HepG2 (cell line): ENCODE measurements around the gene XCR1. TPM values are rescaled to one million over a fixed set of nuclear protein-coding genes. Genes with fewer than 3 reads are reported as not detected.

Source experiments
- ATAC-seq: fragments of 200-7000 bp; cut with Tn5 transposase; 3 replicates; pipeline ENCODE4 v1.9.1; 2020; ENCODE audit warnings: mild to moderate bottlenecking, moderate library complexity
- BruUV-seq: library from RNA; stranded (reverse); fragments of 400-500 nt; replicated peaks from 2 replicates; lab custom pipeline; 2021; lab: Mats Ljungman, UMichigan
- CTCF ChIA-PET: fragments of 300-600 bp; formaldehyde crosslinking; extraction: SDS; loops from one replicate; lab custom pipeline; 2021; ENCODE audit warnings: low total read pairs, inconsistent platforms, low intra/inter-chr PET ratio; lab: Yijun Ruan, JAX
- POLR2A ChIA-PET: fragments of 350-600 bp; sonication (Branson Sonifier 250); formaldehyde crosslinking; loops from one replicate; lab custom pipeline; 2020; ENCODE audit warnings: antibody characterized with exemption, inconsistent platforms; lab: Yijun Ruan, JAX
- DNase-seq: peaks from one replicate; pipeline ENCODE4 v3.0.0-alpha.2; 2015; ENCODE audit warnings: low spot score
- FAIRE-seq: peaks from 3 replicates; lab custom pipeline; 2011; peaks lifted over from hg19 to GRCh38; lab: Jason Lieb, UNC
- H2AFZ ChIP-seq: one replicate; pipeline ENCODE4 v1.6.1; 2011; ENCODE audit warnings: low read length, inconsistent platforms
- H3K27ac ChIP-seq: fragments of 300-600 bp; 3 replicates; pipeline ENCODE4 v1.8.0; 2011; ENCODE audit warnings: mixed run types, mild to moderate bottlenecking, mixed read lengths, low read length, inconsistent platforms; ENCODE audit not compliant: insufficient read depth; ENCODE audit errors: extremely low read length
- H3K27me3 ChIP-seq, 2 experiments: fragments of 200-600 bp in 1 of 2; 2 replicates in 1 of 2; 3 replicates in 1 of 2; pipeline versions ENCODE4 v1.6.0 to v1.8.0; 2011; ENCODE audit warnings: low read length in 2 of 2, mild to moderate bottlenecking in 2 of 2, moderate library complexity in 2 of 2, inconsistent platforms in 1 of 2; ENCODE audit not compliant: insufficient read depth in 2 of 2, control insufficient read depth in 1 of 2
- H3K36me3 ChIP-seq, 2 experiments: fragments of 200-600 bp in 1 of 2; replicated peaks in 1 of 2; 2 replicates in 1 of 2; 3 replicates in 1 of 2; pipeline versions ENCODE4 v1.5.1 to v1.8.0; 2011; ENCODE audit warnings: low read length in 2 of 2, inconsistent platforms in 1 of 2; ENCODE audit not compliant: insufficient read depth in 2 of 2, control insufficient read depth in 1 of 2
- H3K4me1 ChIP-seq: 2 replicates; pipeline ENCODE4 v1.5.1; 2012; ENCODE audit warnings: low read length, inconsistent platforms; ENCODE audit not compliant: insufficient read depth
- H3K4me2 ChIP-seq: 2 replicates; pipeline ENCODE4 v1.6.0; 2011; ENCODE audit warnings: low read depth, low read length, inconsistent platforms
- H3K4me3 ChIP-seq, 3 experiments: fragments of 200-600 bp in 1 of 3; sonication (generic), shearing (Covaris generic) in 1 of 3; replicated peaks in 1 of 3; 2 replicates each; pipeline ENCODE4 v1.5.1; 2011 to 2016; ENCODE audit warnings: low read length in 3 of 3, inconsistent platforms in 2 of 3, low read depth in 2 of 3, mild to moderate bottlenecking in 2 of 3, control low read depth in 1 of 3, mixed read lengths in 1 of 3; ENCODE audit not compliant: insufficient read depth in 1 of 3
- H3K79me2 ChIP-seq: one replicate; pipeline ENCODE4 v1.6.1; 2011; ENCODE audit warnings: low read length, inconsistent platforms; ENCODE audit not compliant: insufficient read depth
- H3K9ac ChIP-seq: 2 replicates; pipeline ENCODE4 v1.6.0; 2011; ENCODE audit warnings: mild to moderate bottlenecking, low read depth, low read length, inconsistent platforms; ENCODE audit not compliant: insufficient read depth
- H3K9me3 ChIP-seq: 2 replicates; pipeline ENCODE4 v1.5.1; 2012; ENCODE audit warnings: mild to moderate bottlenecking, low read length
- H4K20me1 ChIP-seq: 2 replicates; pipeline ENCODE4 v1.6.0; 2011; ENCODE audit warnings: inconsistent platforms, mild to moderate bottlenecking, low read length, moderate library complexity; ENCODE audit not compliant: insufficient read depth
- BCLAF1 ChIP-seq: fragments of 450-650 bp; IDR thresholded peaks from 2 replicates; pipeline ENCODE4 v1.6.1; 2017; ENCODE audit warnings: mild to moderate bottlenecking
- GMEB1 ChIP-seq: sonication (generic); formaldehyde crosslinking; IDR thresholded peaks from 2 replicates; pipeline ENCODE4 v1.5.1; 2020; ENCODE audit warnings: missing genetic modification reagents, mild to moderate bottlenecking, borderline replicate concordance
- HDAC2 ChIP-seq: sonication (generic); formaldehyde crosslinking; IDR thresholded peaks from 2 replicates; pipeline ENCODE4 v1.4.0; 2020; ENCODE audit warnings: missing genetic modification reagents
- HDAC6 ChIP-seq: fragments of 200-600 bp; sonication (generic); IDR thresholded peaks from 2 replicates; pipeline ENCODE4 v1.7.0; 2017; ENCODE audit warnings: mild to moderate bottlenecking, antibody characterized with exemption, low read length, low read depth
- HMGXB3 ChIP-seq: sonication (generic); formaldehyde crosslinking; IDR thresholded peaks from 2 replicates; pipeline ENCODE4 v1.4.0; 2020; ENCODE audit warnings: missing genetic modification reagents, borderline replicate concordance
- HOXA5 ChIP-seq: sonication (generic); formaldehyde crosslinking; IDR thresholded peaks from 2 replicates; pipeline ENCODE4 v1.4.0; 2020; ENCODE audit warnings: missing genetic modification reagents
- MLXIP ChIP-seq: sonication (generic); formaldehyde crosslinking; IDR thresholded peaks from 2 replicates; pipeline ENCODE4 v1.9.0; 2021; ENCODE audit warnings: missing genetic modification reagents, borderline replicate concordance
- NR2F2 ChIP-seq: IDR thresholded peaks from 2 replicates; pipeline ENCODE4 v1.6.1; 2012; ENCODE audit warnings: low read depth, inconsistent platforms, borderline replicate concordance
- RFXANK ChIP-seq: IDR thresholded peaks from 2 replicates; pipeline ENCODE4 v1.6.1; 2016
- ZBTB20 ChIP-seq: sonication (generic); formaldehyde crosslinking; IDR thresholded peaks from 2 replicates; pipeline ENCODE4 v1.8.1; 2023; ENCODE audit warnings: missing genetic modification reagents, low read depth, mild to moderate bottlenecking, borderline replicate concordance
- ZNF180 ChIP-seq: sonication (generic); formaldehyde crosslinking; IDR thresholded peaks from 2 replicates; pipeline ENCODE4 v1.4.0; 2020; ENCODE audit warnings: low read depth, missing genetic modification reagents, borderline replicate concordance
- ZNF205 ChIP-seq: IDR thresholded peaks from 2 replicates; pipeline ENCODE4 v1.6.1; 2018; ENCODE audit warnings: missing biosample characterization, missing genetic modification reagents
- ZNF570 ChIP-seq: sonication (generic); formaldehyde crosslinking; IDR thresholded peaks from 2 replicates; pipeline ENCODE4 v1.4.0; 2020; ENCODE audit warnings: mild to moderate bottlenecking, missing genetic modification reagents, borderline replicate concordance
- ZSCAN30 ChIP-seq: sonication (generic); formaldehyde crosslinking; IDR thresholded peaks from 2 replicates; pipeline ENCODE4 v1.5.0; 2020; ENCODE audit warnings: mild to moderate bottlenecking, missing genetic modification reagents
- WGBS: methylation state at CpG from one replicate; pipeline ENCODE4 v1.1.6; 2017; ENCODE audit warnings: low lambda C conversion rate; 5-methylcytosine and 5-hydroxymethylcytosine counted together
- in situ Hi-C: cut with HindIII; loops from 2 replicates; pipeline ENCODE4 v1.10.0; 2017; ENCODE audit warnings: low pct_unique_long_range_greater_than_20kb; ENCODE audit not compliant: extremely low pct_ligation_motif_present
- intact Hi-C: fragments of 100-400 bp; cut with micrococcal nuclease; formaldehyde crosslinking; loops from one replicate; pipeline ENCODE4 v1.10.0; 2022; ENCODE audit not compliant: unreplicated experiment
- polyA plus RNA-seq, 8 experiments: library from polyadenylated mRNA; depleted of rRNA in 3 of 8; stranded (reverse) in 7 of 8; unstranded in 1 of 8; fragments of >200 nt; fragmentation: Illumina TruSeq in 4 of 8; extraction: Trizol in 4 of 8; gene quantifications; 2 replicates each; pipeline versions ENCODE4 v1.2.1 to v1.2.3, GENCODE V29; 2011 to 2016; ENCODE audit warnings: low read depth in 4 of 8, missing spikeins in 1 of 8, mixed read lengths in 1 of 8; ENCODE audit not compliant: insufficient read depth in 1 of 8
- total RNA-seq, 5 experiments: library from RNA; depleted of rRNA; stranded (reverse); fragments of >200 nt; fragmentation: Illumina TruSeq; extraction: Trizol; gene quantifications; 2 replicates each; pipeline ENCODE4 v1.2.3, GENCODE V29; 2016; ENCODE audit warnings: low read depth in 1 of 5

Gene XCR1
- total and polyA plus RNA-seq, 2 of the 13 experiments (the other 11 are each of a cell fraction or from before 2014, with no cell fraction given), result not detected

- no TSS peak for BruUV-seq
- ATAC-seq, result no peak
- ChIA-PET CTCF (no interaction called here), POLR2A (no interaction called here)
- H3K9me3 ChIP-seq, result no peaks in the 10 kb centered on the region
- H3K4me2 ChIP-seq, result no peak overlapping the region
- in situ Hi-C loops, result no loop called here
- no peaks in the 10 kb centered on the region for H3K4me1 ChIP-seq
- FAIRE-seq, result no peak
- H3K27ac ChIP-seq, result no peak overlapping the region
- no peak overlapping the region for H3K9ac ChIP-seq
- no peaks in the 10 kb centered on the region; the same call in 1 of the 2 replicates for H4K20me1 ChIP-seq
- no peaks in the 10 kb centered on the region for H3K79me2 ChIP-seq
- no peaks in the 10 kb centered on the region for H3K27me3 ChIP-seq
- WGBS, result 97% methylated on average over 8 of the region's 8 CpGs
- intact Hi-C loops, result no loop called here
- H3K4me3 ChIP-seq, result no peak overlapping the region
- peaks cover 36 to 70% of the 10 kb centered on the region in 2 experiments for H3K36me3 ChIP-seq
- DNase-seq, result no peak
- H2AFZ ChIP-seq, result no peak overlapping the region
- TF ChIP-seq ZNF205 (CRISPR knock-in tag) (no peak), ZBTB20 (CRISPR knock-in tag) (no peak), HDAC2 (CRISPR knock-in tag) (no peak), MLXIP (CRISPR knock-in tag) (no peak), NR2F2 (no peak), ZNF180 (CRISPR knock-in tag) (no peak), HDAC6 (no peak), ZNF570 (CRISPR knock-in tag) (no peak), GMEB1 (no peak), ZSCAN30 (CRISPR knock-in tag) (no peak), BCLAF1 (no peak), HMGXB3 (CRISPR knock-in tag) (no peak), HOXA5 (CRISPR knock-in tag) (no peak), RFXANK (CRISPR knock-in tag) (no peak)
These were observed 59.6 kb downstream of the XCR1 start for GRCh38 chr3:45967724-45968123.
